Stimulated activated naive CD8-positive, alpha-beta T cell treated with anti-CD3 and anti-CD28 coated beads, Interleukin-15, amount 100 ng/mL, for 72 hours (primary cell): Measurements from ENCODE around the gene RANBP9.

Source experiments
- ATAC-seq: fragments of 150-1000 bp; cut with Tn5 transposase; 2 replicates; pipeline ENCODE4 v1.10.0; 2021; ENCODE audit warnings: mild to moderate bottlenecking, moderate library complexity
- DNase-seq, 2 donors: peaks; one replicate each; pipeline ENCODE4 v3.0.0; 2021 to 2022
- H3K27ac Mint-ChIP-seq, 2 donors: one replicate each; pipeline ENCODE4 v1.8.0; 2022; ENCODE audit warnings: mild to moderate bottlenecking in 2 of 2, mixed read lengths in 2 of 2, moderate library complexity in 2 of 2
- H3K27me3 Mint-ChIP-seq: one replicate; pipeline ENCODE4 v1.8.0; 2022; ENCODE audit warnings: mixed read lengths
- H3K4me1 Mint-ChIP-seq: one replicate; pipeline ENCODE4 v1.8.0; 2022; ENCODE audit warnings: mild to moderate bottlenecking, mixed read lengths
- H3K4me3 Mint-ChIP-seq, 2 donors: one replicate each; pipeline ENCODE4 v1.8.0; 2022; ENCODE audit warnings: mild to moderate bottlenecking in 2 of 2, mixed read lengths in 2 of 2, moderate library complexity in 1 of 2
- H3K9me3 Mint-ChIP-seq, 2 donors: one replicate each; pipeline ENCODE4 v1.8.0; 2022; ENCODE audit warnings: mixed read lengths in 2 of 2

RANBP9 gene

GRCh38 chr6:13614926-13615791 lies 96.5 kb downstream of the RANBP9 start, which contains the start of gene NOL7:
NOL7 (plus strand) TSS chr6:13615335; CDS start chr6:13615359, 24 bp downstream.
- no peaks in the 10 kb centered on the region for H3K27me3 Mint-ChIP-seq
- peak within 1 kb of the TSS; percentile 98 to 99 for H3K27ac Mint-ChIP-seq
- DNase-seq (peak; percentile 98 to 99), ATAC-seq (peak; percentile 96)
- H3K9me3 Mint-ChIP-seq, result no peaks in the 10 kb centered on the region
- peaks cover 46% of the 10 kb centered on the region for H3K4me1 Mint-ChIP-seq
- peak within 1 kb of the TSS; percentile 95 to 99 for H3K4me3 Mint-ChIP-seq

DNA sequence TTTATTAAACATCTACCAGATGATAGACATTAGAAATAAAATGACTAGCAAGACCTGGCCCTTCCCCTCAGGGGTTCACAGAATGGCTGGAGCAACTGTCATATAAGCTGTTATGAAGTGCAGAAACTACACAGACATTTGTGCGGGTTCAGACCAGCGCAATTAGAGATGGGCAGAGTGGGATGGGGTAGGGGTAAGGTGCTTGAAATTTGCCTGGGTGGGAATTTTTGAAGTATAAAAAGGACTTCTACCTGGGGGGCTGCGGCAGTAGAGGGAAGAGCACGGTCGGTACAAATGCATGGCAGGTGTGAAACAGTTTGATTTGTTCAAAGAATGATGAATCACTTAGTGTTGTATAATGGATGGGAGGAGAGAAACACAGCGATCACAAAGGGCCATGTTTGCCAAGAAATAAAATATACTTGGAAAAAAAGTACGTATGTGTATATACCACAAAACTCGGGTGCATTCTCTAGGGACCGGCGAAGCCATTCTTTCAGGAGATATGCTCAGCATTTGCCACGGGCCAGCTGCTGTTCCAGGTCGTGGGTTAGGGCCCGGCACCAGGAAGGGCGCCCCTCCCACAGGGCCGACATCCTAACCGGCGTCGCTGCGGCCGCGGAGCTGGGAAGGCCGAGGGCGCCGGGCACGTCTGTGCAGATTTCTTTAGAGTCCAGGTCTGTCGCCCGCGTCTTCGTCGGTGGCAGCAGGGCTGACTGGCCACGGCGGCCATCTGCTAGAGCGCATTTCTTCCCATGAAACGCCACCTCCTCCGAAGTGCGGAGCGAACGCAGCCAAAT lies 97.3 kb downstream of the RANBP9 start:
- no peaks in the 10 kb centered on the region for H3K27me3 Mint-ChIP-seq
- H3K4me3 Mint-ChIP-seq, result peak overlapping the region; percentile 95 to 99
- H3K9me3 Mint-ChIP-seq, result no peaks in the 10 kb centered on the region
- peaks cover 46% of the 10 kb centered on the region for H3K4me1 Mint-ChIP-seq
- peak overlapping the region; percentile 98 to 99 for H3K27ac Mint-ChIP-seq
- ATAC-seq (peak; percentile 22), DNase-seq (no peak)

DNA sequence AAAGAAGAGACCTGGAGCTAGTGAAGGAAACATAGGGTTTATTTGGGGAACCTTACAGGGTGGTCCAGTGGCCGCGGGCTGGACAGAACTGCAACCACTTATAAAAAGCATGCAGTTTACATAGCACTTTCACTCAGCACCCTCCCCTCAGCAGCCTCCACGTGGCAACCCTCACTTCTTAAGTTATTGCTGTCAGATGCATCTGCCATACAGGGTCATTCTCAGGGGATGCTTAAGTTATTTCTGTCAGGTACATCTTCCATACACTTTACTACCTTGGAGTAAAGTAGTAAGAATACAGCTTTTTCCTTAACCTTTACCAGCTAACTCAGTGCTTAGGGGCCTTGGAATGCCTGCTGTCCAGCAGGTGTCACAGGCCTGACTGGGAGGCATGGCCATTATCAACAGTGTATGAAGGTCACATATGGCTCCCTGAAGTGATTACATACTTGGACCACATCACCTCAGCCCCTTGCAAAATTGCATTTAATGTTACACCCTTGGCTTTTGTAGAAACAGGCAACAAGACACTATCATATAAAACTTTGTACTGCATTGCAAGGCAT lies 98.5 kb downstream of the RANBP9 start:
- H3K27ac Mint-ChIP-seq, result no peak overlapping the region
- H3K9me3 Mint-ChIP-seq, result no peaks in the 10 kb centered on the region
- peaks cover 41% of the 10 kb centered on the region for H3K4me1 Mint-ChIP-seq
- no peak for DNase-seq
- ATAC-seq, result no peak
- no peak overlapping the region for H3K4me3 Mint-ChIP-seq
- no peaks in the 10 kb centered on the region for H3K27me3 Mint-ChIP-seq

DNA sequence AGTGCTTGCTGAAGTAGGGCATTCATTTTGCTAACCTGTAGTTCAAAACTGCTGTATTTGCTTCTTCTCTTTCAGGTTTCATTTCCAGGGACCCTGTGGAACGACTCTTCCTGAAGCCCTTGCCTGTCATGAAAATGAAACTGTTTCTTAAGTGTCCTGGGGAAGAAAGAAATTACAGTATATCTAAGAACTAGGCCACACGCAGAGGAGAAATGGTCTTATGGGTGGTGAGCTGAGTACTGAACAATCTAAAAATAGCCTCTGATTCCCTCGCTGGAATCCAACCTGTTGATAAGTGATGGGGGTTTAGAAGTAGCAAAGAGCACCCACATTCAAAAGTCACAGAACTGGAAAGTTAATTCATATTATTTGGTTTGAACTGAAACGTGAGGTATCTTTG lies 99.9 kb downstream of the RANBP9 start:
- no peak for DNase-seq
- Mint-ChIP-seq H3K4me3 (peak overlapping the region; percentile 51 to 66), H3K9me3 (no peaks in the 10 kb centered on the region), H3K27me3 (no peaks in the 10 kb centered on the region), H3K4me1 (peaks cover 28% of the 10 kb centered on the region), H3K27ac (peak overlapping the region in 1 of 2 donors; percentile 88)
- ATAC-seq, result no peak

DNA sequence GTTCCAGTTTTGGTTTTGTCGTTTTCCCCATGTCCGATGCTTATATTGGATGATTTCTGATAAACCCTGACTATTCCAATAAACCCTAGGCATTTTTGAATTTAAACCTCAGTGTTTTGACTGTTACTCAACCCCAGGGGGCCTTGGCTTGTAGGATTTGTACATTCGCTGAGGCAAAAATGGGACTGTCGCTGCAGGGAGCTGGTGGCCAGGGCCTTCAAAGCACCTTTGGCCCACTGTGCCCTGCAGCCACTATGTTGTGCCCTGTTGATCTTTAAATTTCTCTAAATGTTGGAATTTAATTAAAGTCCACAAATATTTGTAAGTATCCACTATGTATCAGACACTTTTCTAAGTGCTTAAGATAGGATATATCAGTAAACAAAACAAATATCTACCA lies 106.0 kb downstream of the RANBP9 start:
- Mint-ChIP-seq H3K27me3 (no peaks in the 10 kb centered on the region), H3K4me3 (no peak overlapping the region), H3K27ac (no peak overlapping the region), H3K9me3 (no peaks in the 10 kb centered on the region), H3K4me1 (peaks cover 7% of the 10 kb centered on the region)
- ATAC-seq, result no peak
- no peak for DNase-seq

DNA sequence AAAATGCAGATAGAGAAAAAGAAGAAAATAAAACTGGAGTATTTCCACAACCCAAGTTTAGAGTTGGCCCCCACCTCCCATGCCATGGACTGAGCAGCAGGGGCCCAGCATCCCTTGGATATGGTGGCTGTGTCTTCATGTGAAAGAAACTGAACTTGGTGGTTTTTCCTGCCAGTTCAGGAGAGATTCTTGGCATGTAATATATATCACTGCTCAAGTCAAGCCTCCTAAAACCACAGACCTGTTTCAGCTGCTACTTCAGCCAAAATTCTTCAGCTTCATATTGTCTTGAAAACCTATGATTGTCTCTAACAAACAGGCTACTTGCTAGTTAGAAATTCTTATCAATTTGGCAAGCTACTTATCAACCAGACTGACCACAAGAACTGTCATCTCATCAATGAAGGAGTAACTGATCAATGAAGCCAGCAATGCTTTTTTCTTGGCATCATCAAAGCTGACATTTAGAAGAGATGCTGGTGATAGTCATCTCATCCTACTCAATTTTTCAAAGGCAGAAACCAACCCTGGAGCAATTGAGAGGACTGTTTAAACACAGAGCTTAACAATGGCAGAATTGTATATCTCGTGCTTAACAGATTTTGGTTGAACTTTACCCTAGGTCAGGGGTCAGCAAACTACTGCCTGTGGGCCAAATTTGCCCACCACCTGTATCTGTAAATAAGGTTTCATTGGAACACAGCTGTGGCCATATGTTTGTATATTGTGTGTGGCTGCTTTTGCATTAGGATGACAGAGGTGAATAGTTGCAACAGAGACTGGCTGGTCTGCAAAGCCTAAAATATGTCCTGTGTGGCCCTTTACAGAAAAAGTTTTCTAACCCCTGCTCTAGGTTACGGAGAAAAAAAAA lies 106.9 kb downstream of the RANBP9 start:
- Mint-ChIP-seq H3K4me3 (no peak overlapping the region), H3K4me1 (peaks cover 7% of the 10 kb centered on the region), H3K27ac (peak overlapping the region in 1 of 2 donors; percentile 21), H3K27me3 (no peaks in the 10 kb centered on the region), H3K9me3 (no peaks in the 10 kb centered on the region)
- no peak for DNase-seq
- ATAC-seq, result no peak

GRCh38 chr6:13604135-13604534 lies 107.5 kb downstream of the RANBP9 start:
- Mint-ChIP-seq H3K4me1 (peaks cover 7% of the 10 kb centered on the region), H3K27ac (peak overlapping the region in 1 of 2 donors; percentile 21), H3K9me3 (no peaks in the 10 kb centered on the region), H3K27me3 (no peaks in the 10 kb centered on the region), H3K4me3 (no peak overlapping the region)
- DNase-seq (no peak), ATAC-seq (no peak)

DNA sequence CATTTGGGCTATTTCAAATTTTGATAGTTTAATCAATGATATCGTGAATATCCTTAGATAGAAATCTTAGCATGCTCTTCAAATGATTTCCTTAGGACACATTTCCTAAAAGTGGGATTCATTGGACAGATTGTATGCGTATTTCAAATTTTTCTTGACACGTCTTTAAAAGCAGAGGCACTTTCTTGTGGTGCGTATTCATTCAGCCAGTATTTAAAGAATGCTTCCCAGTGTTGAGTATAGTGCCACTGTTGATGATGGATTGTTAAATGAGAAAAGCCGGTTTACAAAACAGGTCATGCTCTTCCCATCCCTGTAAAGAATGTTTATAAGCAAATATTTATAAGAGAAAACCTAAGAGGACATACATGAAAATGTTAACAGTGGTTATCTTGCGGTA lies 111.6 kb downstream of the RANBP9 start:
- H3K27me3 Mint-ChIP-seq, result no peaks in the 10 kb centered on the region
- DNase-seq, result no peak
- H3K9me3 Mint-ChIP-seq, result no peaks in the 10 kb centered on the region
- no peak overlapping the region for H3K27ac Mint-ChIP-seq
- peaks cover 7% of the 10 kb centered on the region for H3K4me1 Mint-ChIP-seq
- ATAC-seq, result no peak
- H3K4me3 Mint-ChIP-seq, result no peak overlapping the region

GRCh38 chr6:13597073-13597472 lies 114.6 kb downstream of the RANBP9 start:
- no peak for ATAC-seq
- H3K4me3 Mint-ChIP-seq, result no peak overlapping the region
- no peak overlapping the region for H3K27ac Mint-ChIP-seq
- no peaks in the 10 kb centered on the region for H3K27me3 Mint-ChIP-seq
- DNase-seq, result no peak
- no peaks in the 10 kb centered on the region for H3K9me3 Mint-ChIP-seq
- no peaks in the 10 kb centered on the region for H3K4me1 Mint-ChIP-seq

- Mint-ChIP-seq H3K9me3 (no peaks in the 10 kb centered on the region), H3K4me1 (no peaks in the 10 kb centered on the region), H3K27ac (no peak overlapping the region), H3K4me3 (no peak overlapping the region), H3K27me3 (no peaks in the 10 kb centered on the region)
- DNase-seq (no peak), ATAC-seq (no peak)
Observed at GRCh38 chr6:13593720-13594119, 117.9 kb downstream of the RANBP9 start.

GRCh38 chr6:13593103-13593502 lies 118.5 kb downstream of the RANBP9 start:
- DNase-seq (no peak), ATAC-seq (no peak)
- Mint-ChIP-seq H3K27me3 (no peaks in the 10 kb centered on the region), H3K4me3 (no peak overlapping the region), H3K4me1 (no peaks in the 10 kb centered on the region), H3K27ac (no peak overlapping the region), H3K9me3 (no peaks in the 10 kb centered on the region)

GRCh38 chr6:13591205-13591921 lies 120.3 kb downstream of the RANBP9 start:
- H3K9me3 Mint-ChIP-seq, result no peaks in the 10 kb centered on the region
- DNase-seq (no peak), ATAC-seq (no peak)
- no peak overlapping the region for H3K4me3 Mint-ChIP-seq
- no peaks in the 10 kb centered on the region for H3K27me3 Mint-ChIP-seq
- peak overlapping the region in 1 of 2 donors; percentile 53 for H3K27ac Mint-ChIP-seq
- H3K4me1 Mint-ChIP-seq, result no peaks in the 10 kb centered on the region

- no peak overlapping the region for H3K27ac Mint-ChIP-seq
- ATAC-seq, result no peak
Observed at GRCh38 chr6:13590574-13591153, 121.0 kb downstream of the RANBP9 start.

GRCh38 chr6:13589801-13590200 lies 121.8 kb downstream of the RANBP9 start:
- no peak for DNase-seq
- Mint-ChIP-seq H3K4me1 (no peaks in the 10 kb centered on the region), H3K4me3 (no peak overlapping the region), H3K27ac (no peak overlapping the region), H3K27me3 (no peaks in the 10 kb centered on the region), H3K9me3 (no peaks in the 10 kb centered on the region)
- ATAC-seq, result no peak

More at GRCh38 chr6:13590574-13591153, 121.0 kb downstream of the RANBP9 start:
- H3K4me3 Mint-ChIP-seq, result no peak overlapping the region
- no peaks in the 10 kb centered on the region for H3K27me3 Mint-ChIP-seq
- no peaks in the 10 kb centered on the region for H3K4me1 Mint-ChIP-seq
- DNase-seq, result no peak
- H3K9me3 Mint-ChIP-seq, result no peaks in the 10 kb centered on the region
